Activated T-cell treated with anti-CD3 and anti-CD28 coated beads, Interleukin-2, amount 50 U/mL, for 24 hours (primary cell): ENCODE data around the gene THRAP3.
A peak's percentile ranks its signal among the peaks of the same experiment; 100 is the strongest.

Experiments used
- DNase-seq: peaks from one replicate; pipeline ENCODE4 v3.0.0-alpha.2; 2020
- H3K27ac Mint-ChIP-seq: 2 replicates; pipeline ENCODE4 v1.8.0; 2020; ENCODE audit warnings: mild to moderate bottlenecking, mixed read lengths
- H3K27me3 Mint-ChIP-seq: 2 replicates; pipeline ENCODE4 v1.8.0; 2020; ENCODE audit warnings: mixed read lengths
- H3K36me3 Mint-ChIP-seq: 2 replicates; pipeline ENCODE4 v1.8.0; 2020; ENCODE audit warnings: low read depth, mixed read lengths
- H3K4me1 Mint-ChIP-seq: 2 replicates; pipeline ENCODE4 v1.8.0; 2020; ENCODE audit warnings: low read depth, mixed read lengths
- H3K4me3 Mint-ChIP-seq: 2 replicates; pipeline ENCODE4 v1.8.0; 2020; ENCODE audit warnings: mild to moderate bottlenecking, moderate library complexity, mixed read lengths
- H3K9me3 Mint-ChIP-seq: 2 replicates; pipeline ENCODE4 v1.8.0; 2020; ENCODE audit warnings: mixed read lengths

Gene THRAP3

DNA sequence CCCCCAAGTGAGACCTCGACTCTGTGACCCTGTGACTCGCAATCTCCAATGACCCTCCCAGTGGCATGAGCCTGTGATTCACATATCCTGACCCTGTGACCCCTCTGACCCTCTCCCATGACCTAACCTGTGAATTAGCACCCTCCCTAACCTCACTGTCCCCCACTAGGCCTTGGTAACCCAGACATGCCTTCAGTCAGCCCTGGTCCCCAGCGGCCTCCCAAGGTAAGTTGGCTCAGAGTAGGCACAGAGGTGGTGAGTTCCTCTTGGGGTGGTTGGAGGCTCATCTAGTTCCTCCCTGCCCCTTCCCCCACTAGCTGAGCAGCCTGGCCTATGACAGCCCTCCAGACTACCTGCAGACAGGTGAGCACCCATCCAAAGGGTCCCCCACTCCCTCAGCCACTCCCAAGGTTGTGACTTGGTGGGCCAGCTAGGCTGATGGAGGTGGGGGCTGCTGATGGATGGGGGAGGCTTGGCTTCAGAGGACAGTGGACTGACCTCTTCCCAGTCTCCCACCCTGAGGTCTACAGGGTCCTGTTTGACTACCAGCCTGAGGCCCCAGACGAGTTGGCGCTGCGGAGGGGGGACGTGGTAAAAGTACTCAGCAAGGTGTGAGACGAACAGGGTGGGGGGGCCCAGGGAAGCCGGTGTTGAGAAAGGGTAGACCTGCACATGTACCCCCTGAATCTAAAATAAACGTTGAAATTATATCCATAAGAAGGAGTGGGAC is 83.5 kb downstream of the THRAP3 start:
- Mint-ChIP-seq H3K4me3 (peak overlapping the region; percentile 90), H3K27ac (no peak overlapping the region), H3K4me1 (peaks cover 44% of the 10 kb centered on the region), H3K9me3 (no peaks in the 10 kb centered on the region), H3K36me3 (peaks cover 43% of the 10 kb centered on the region), H3K27me3 (no peaks in the 10 kb centered on the region)
- DNase-seq = no peak

DNA sequence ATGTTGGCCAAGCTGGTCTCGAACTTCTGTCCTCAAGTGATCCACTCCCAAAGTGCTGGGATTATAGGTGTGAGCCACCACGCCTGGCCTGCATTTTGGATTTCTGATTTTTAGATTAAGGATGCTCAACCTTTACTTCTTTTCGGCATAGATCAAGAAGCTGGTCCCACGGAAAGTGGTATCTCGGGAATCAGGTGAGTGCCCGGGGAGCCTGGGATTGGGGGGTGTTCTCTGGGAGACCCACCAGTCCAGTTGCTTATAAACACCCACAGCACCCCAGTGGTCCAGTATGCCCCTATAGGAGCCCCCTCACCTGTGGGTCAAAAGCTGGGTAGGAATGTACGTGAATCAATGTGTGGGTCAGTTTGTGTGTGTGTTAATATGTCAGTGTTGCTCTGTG is 85.2 kb downstream of the THRAP3 start:
- Mint-ChIP-seq H3K27ac (no peak overlapping the region), H3K9me3 (no peaks in the 10 kb centered on the region), H3K36me3 (peaks cover 27% of the 10 kb centered on the region), H3K4me3 (no peak overlapping the region), H3K4me1 (peaks cover 30% of the 10 kb centered on the region), H3K27me3 (no peaks in the 10 kb centered on the region)
- DNase-seq = peak; percentile 9

- no peaks in the 10 kb centered on the region for H3K9me3 Mint-ChIP-seq
- H3K4me3 Mint-ChIP-seq = peak overlapping the region; percentile 61
- peak overlapping the region; percentile 55 for H3K27ac Mint-ChIP-seq
- peaks cover 12% of the 10 kb centered on the region for H3K27me3 Mint-ChIP-seq
- peaks cover 26% of the 10 kb centered on the region for H3K4me1 Mint-ChIP-seq
- H3K36me3 Mint-ChIP-seq = no peaks in the 10 kb centered on the region
- DNase-seq = no peak
Measured at GRCh38 chr1:36320291-36320761, 96.1 kb downstream of the THRAP3 start.

DNA sequence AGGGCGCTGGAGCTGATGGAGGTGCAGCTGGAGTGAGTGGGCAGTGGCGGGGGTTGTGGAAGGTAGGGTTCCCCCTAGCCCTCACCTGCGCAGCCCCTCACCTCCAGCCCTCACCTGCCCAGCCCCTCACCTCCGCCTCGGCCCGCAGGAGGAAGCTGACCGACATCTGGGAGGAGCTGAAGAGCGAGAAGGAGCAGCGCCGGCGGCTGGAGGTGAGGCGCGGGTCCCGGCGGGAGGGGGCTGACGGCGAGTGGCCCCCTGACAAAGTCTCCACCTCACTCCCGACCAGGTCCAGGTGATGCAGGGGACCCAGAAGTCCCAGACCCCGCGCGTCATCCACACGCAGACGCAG is 96.5 kb downstream of the THRAP3 start:
- Mint-ChIP-seq H3K27me3 (peaks cover 12% of the 10 kb centered on the region), H3K4me1 (peaks cover 26% of the 10 kb centered on the region), H3K36me3 (no peaks in the 10 kb centered on the region), H3K9me3 (no peaks in the 10 kb centered on the region), H3K4me3 (peak overlapping the region; percentile 61), H3K27ac (peak overlapping the region; percentile 55)
- DNase-seq = peak; percentile 40

DNA sequence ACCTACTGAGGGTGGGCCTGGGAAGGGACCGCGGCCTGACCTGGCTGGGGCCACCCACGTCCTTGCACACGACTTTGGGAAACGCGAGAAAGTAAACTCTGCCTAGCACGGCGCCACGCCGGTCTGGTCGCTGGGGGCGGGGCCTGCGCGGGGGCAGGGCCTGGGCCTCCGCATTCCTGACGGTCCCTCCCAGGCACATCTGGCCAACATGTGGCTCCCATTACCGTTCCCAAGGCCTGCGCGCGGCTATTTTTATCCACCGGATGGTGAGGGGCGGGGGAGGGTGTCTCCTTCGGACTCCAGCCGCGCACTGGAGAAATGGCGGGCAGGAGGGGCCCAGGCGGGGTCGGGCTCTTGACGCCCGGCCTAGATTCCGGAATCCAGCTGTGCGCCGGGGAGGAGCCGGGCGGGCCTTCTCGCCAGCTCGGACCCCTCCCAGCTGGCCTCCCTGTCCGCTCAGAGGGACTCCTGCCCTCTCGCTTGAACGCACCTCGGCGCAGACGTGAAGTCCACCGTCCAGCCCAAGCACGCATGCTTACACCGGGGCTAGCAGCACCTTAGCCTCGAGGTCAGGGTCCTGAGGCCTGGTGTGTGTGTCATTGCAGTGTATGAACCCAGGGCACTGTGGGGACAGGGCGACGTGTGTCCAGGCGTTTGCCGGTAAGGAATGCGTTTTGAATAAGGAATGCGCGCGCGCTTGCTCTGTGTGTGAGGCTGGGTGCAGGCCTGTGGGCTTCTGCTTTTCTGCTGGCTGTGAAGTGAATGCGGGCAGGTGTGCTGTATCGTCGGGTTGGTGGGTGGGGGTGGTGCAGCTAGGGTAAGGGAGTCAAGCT is 97.1 kb downstream of the THRAP3 start:
- H3K4me1 Mint-ChIP-seq = peaks cover 26% of the 10 kb centered on the region
- no peaks in the 10 kb centered on the region for H3K36me3 Mint-ChIP-seq
- DNase-seq = peak; percentile 64
- H3K27ac Mint-ChIP-seq = no peak overlapping the region
- peaks cover 14% of the 10 kb centered on the region for H3K27me3 Mint-ChIP-seq
- H3K4me3 Mint-ChIP-seq = peak overlapping the region; percentile 33
- H3K9me3 Mint-ChIP-seq = no peaks in the 10 kb centered on the region

- DNase-seq = peak; percentile 40
- Mint-ChIP-seq H3K27me3 (peaks cover 16% of the 10 kb centered on the region), H3K4me1 (peaks cover 26% of the 10 kb centered on the region), H3K36me3 (no peaks in the 10 kb centered on the region), H3K27ac (no peak overlapping the region), H3K9me3 (no peaks in the 10 kb centered on the region), H3K4me3 (peak overlapping the region; percentile 73)
Measured at GRCh38 chr1:36322041-36322785, 98.0 kb downstream of the THRAP3 start.

DNA sequence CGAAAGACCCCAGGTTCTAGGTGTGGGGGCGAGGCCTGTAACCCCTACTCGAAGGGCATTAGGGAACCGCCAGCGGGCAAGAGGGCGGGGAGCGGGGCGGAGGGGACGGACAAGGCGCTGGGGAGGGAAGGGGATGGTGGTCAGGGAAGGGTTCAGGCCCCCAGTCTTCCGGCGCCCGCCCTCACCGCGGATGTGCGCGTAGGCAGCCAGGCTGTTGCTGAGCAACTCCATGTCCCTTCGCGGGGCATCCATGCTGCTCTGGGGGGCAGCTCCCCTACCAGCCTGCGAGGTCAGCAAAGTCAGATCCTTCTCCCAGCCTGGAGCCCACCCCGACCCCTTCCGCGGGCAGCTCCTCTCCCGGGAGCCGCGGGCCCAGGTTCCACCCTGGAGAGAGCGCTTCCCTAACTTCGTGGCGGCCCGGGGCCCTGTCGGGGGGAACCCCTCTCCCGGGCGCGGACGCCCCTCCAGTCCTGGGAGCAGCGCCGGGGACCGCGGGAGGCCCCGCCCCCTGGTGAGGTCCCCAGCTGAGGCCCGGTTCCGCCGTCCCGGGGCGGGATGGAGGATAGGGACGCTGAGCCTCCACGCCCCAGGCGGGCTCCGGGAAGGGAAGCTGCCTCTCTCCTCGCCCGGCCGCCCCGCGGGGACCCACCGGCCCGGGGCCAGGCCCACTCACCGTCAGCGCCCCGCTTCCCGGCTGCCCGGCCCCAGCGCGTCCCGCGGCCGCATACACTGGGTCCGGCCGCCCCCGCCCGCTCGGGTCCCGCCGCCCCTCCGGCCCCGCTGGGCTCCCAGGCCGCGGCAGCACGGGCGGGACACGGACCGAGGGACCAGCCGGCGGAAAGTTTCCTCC is 98.8 kb downstream of the THRAP3 start:
- peak; percentile 61 for DNase-seq
- H3K9me3 Mint-ChIP-seq = no peaks in the 10 kb centered on the region
- peak overlapping the region; percentile 73 for H3K4me3 Mint-ChIP-seq
- peaks cover 16% of the 10 kb centered on the region for H3K27me3 Mint-ChIP-seq
- peaks cover 26% of the 10 kb centered on the region for H3K4me1 Mint-ChIP-seq
- no peaks in the 10 kb centered on the region for H3K36me3 Mint-ChIP-seq
- H3K27ac Mint-ChIP-seq = peak overlapping the region; percentile 40

DNA sequence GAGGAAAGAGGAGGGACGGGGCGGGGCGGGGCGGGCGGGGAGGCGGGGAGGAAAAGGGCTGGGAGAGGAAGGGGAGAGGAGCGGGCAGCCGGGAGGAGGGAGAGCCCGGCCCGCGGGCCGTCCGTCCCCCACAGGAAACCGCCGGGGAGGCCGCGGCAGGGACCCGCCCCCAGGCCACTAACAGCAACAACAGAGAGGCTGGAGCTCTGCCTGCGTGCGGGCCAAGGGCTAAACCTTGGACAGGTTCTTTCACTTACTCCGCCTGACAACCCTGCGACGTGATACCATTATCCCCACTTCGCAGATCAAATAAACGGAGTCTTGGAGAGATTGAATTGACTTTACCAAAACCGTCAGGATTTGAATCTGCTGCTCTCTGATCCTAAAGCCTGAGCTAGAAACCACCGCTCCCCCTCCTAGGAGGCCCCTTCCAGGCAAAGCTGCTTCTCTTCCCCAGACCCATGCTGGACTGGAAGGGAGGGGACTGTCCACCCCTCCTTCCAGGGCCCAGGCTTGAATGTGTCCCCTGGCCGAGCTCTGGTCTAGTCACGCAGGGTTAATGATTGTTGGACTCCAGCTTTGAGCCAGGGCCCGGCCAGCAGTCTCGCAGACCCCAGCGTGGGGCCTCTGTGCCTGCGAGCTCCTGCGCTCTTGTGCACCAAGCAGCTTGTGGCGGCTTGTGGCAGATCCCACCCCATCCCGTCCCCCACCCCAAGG is 99.6 kb downstream of the THRAP3 start, which contains the start of gene EVA1B:
Gene EVA1B, minus strand, starts transcription at position 10 of the 717 bp plus-strand sequence. CDS start 608 bp downstream, outside the sequence.
- H3K4me1 Mint-ChIP-seq = peaks cover 26% of the 10 kb centered on the region
- H3K27me3 Mint-ChIP-seq = peaks cover 16% of the 10 kb centered on the region
- peak within 1 kb of the TSS; percentile 40 for H3K27ac Mint-ChIP-seq
- peak within 1 kb of the TSS; percentile 75 for H3K4me3 Mint-ChIP-seq
- H3K9me3 Mint-ChIP-seq = no peaks in the 10 kb centered on the region
- DNase-seq = peak; percentile 59
- H3K36me3 Mint-ChIP-seq = no peaks in the 10 kb centered on the region

DNA sequence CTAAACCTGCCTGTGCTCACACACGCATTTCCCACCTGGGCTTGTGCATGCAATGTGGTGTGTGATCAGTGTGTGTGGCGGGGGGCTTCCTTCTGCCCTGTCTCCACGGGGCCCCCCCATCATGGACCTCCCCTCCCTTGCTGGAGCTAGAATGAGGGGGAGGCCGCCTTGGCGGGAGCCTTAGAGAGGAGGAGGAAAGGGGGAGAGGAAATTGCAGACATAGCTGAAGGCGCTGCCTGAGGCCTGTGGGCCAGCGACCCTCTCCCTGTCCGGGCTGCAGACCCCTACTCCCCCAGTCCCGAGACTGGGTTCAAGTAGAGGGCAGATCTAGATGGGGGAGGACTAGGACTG is 100.1 kb downstream of the THRAP3 start:
- H3K27ac Mint-ChIP-seq = no peak overlapping the region
- peaks cover 26% of the 10 kb centered on the region for H3K4me1 Mint-ChIP-seq
- peaks cover 16% of the 10 kb centered on the region for H3K27me3 Mint-ChIP-seq
- H3K9me3 Mint-ChIP-seq = no peaks in the 10 kb centered on the region
- no peak for DNase-seq
- H3K4me3 Mint-ChIP-seq = peak overlapping the region; percentile 35
- H3K36me3 Mint-ChIP-seq = no peaks in the 10 kb centered on the region

- Mint-ChIP-seq H3K27ac (no peak overlapping the region), H3K9me3 (no peaks in the 10 kb centered on the region), H3K4me3 (no peak overlapping the region), H3K36me3 (no peaks in the 10 kb centered on the region), H3K27me3 (peaks cover 14% of the 10 kb centered on the region), H3K4me1 (peaks cover 19% of the 10 kb centered on the region)
- DNase-seq = no peak
Measured at GRCh38 chr1:36326499-36326898, 102.3 kb downstream of the THRAP3 start.

GRCh38 chr1:36327421-36328087 is 103.3 kb downstream of the THRAP3 start:
- Mint-ChIP-seq H3K4me1 (peaks cover 15% of the 10 kb centered on the region), H3K27me3 (peaks cover 14% of the 10 kb centered on the region), H3K27ac (no peak overlapping the region), H3K9me3 (no peaks in the 10 kb centered on the region), H3K36me3 (no peaks in the 10 kb centered on the region), H3K4me3 (no peak overlapping the region)
- no peak for DNase-seq

GRCh38 chr1:36328088-36328480 is 103.8 kb downstream of the THRAP3 start:
- H3K9me3 Mint-ChIP-seq = no peaks in the 10 kb centered on the region
- H3K36me3 Mint-ChIP-seq = no peaks in the 10 kb centered on the region
- H3K4me1 Mint-ChIP-seq = peaks cover 12% of the 10 kb centered on the region
- no peak for DNase-seq
- no peak overlapping the region for H3K27ac Mint-ChIP-seq
- H3K27me3 Mint-ChIP-seq = peaks cover 14% of the 10 kb centered on the region
- H3K4me3 Mint-ChIP-seq = no peak overlapping the region

DNA sequence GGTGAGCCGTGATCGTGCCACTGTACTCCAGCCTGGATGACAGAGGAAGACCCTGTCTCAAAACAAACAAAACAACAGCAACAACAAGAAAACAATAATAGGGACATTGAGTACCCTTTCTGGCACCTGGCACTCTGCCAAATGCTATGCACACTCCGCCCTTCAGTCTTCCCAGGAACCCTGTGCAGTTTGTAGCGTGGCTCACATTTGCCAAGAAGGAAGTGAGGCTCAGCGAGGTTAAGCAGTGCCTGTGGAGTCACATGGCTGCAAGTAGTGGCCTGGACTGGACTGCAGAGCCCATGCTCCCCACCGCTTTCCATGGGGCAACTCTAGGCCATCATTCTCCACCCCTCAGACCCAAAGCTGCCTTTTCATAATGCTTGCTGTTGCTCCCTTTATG is 104.5 kb downstream of the THRAP3 start:
- H3K4me1 Mint-ChIP-seq = peaks cover 11% of the 10 kb centered on the region
- no peak for DNase-seq
- H3K27ac Mint-ChIP-seq = no peak overlapping the region
- H3K36me3 Mint-ChIP-seq = no peaks in the 10 kb centered on the region
- no peak overlapping the region for H3K4me3 Mint-ChIP-seq
- H3K9me3 Mint-ChIP-seq = no peaks in the 10 kb centered on the region
- peaks cover 14% of the 10 kb centered on the region for H3K27me3 Mint-ChIP-seq
